Panc1 (cell line): ENCODE results near the gene MEGF11.

Experiments
- CTCF ChIP-seq: fragments of 450-650 bp; IDR thresholded peaks from 2 replicates; pipeline ENCODE4 v1.5.1; 2017; ENCODE audit warnings: mild to moderate bottlenecking
- POLR2AphosphoS5 ChIP-seq: IDR thresholded peaks from 2 replicates; pipeline ENCODE4 v1.6.1; 2012; ENCODE audit warnings: mild to moderate bottlenecking, low read depth, low read length, moderate library complexity

- TF ChIP-seq CTCF (no peak), POLR2AphosphoS5 (no peak)
These were observed 339.2 kb downstream of the MEGF11 start for GRCh38 chr15:65914386-65914785.
